K562 (cell line): ENCODE results near the gene GDF9.

Experiments used
- CBX8 ChIP-seq: fragments of 200-600 bp; sonication (generic); IDR thresholded peaks from 2 replicates; pipeline ENCODE4 v1.6.1; 2012; ENCODE audit warnings: borderline replicate concordance, mixed run types, low read depth, mild to moderate bottlenecking, moderate library complexity, mixed read lengths, low read length, control low read depth, inconsistent platforms; ENCODE audit not compliant: poor library complexity, severe bottlenecking; ENCODE audit errors: extremely low read depth
- CTCF ChIP-seq, 3 experiments: IDR thresholded peaks in 2 of 3; conservative IDR thresholded peaks in 1 of 3; 2 replicates each; pipeline ENCODE4 v1.5.1; 2011 to 2012; ENCODE audit warnings: low read length in 3 of 3, mild to moderate bottlenecking in 3 of 3, control low read depth in 2 of 3, improper control_type of control experiment in 1 of 3, inconsistent platforms in 1 of 3, low read depth in 1 of 3, mixed read lengths in 1 of 3, moderate library complexity in 1 of 3; ENCODE audit not compliant: insufficient read depth in 2 of 3
- E2F4 ChIP-seq: sonication (generic); formaldehyde crosslinking; IDR thresholded peaks from 2 replicates; pipeline ENCODE4 v1.8.0; 2022; ENCODE audit warnings: mild to moderate bottlenecking, low read depth, missing genetic modification reagents
- ELF4 ChIP-seq: fragments of 450-650 bp; formaldehyde crosslinking; IDR thresholded peaks from 2 replicates; pipeline ENCODE4 v1.4.0; 2022; ENCODE audit warnings: missing genetic modification characterization
- EP300 ChIP-seq: IDR thresholded peaks from 2 replicates; pipeline ENCODE4 v1.6.1; 2012; ENCODE audit warnings: low read length, improper control_type of control experiment
- FOXM1 ChIP-seq, 2 experiments: fragments of 450-650 bp in 1 of 2; sonication (generic) in 1 of 2; formaldehyde crosslinking in 1 of 2; IDR thresholded peaks; 2 replicates each; pipeline versions ENCODE4 v1.6.1 to v1.9.0; 2017 to 2022; ENCODE audit warnings: low read depth in 2 of 2, mild to moderate bottlenecking in 2 of 2, missing genetic modification reagents in 1 of 2, moderate library complexity in 1 of 2
- GABPA ChIP-seq: fragments of 200-800 bp; sonication (Bioruptor generic); conservative IDR thresholded peaks from 2 replicates; pipeline ENCODE4 v1.6.1; 2016; ENCODE audit warnings: low read depth, missing genetic modification characterization, missing compliant biosample characterization
- HNRNPUL1 ChIP-seq: fragments of 200-400 bp; formaldehyde crosslinking; IDR thresholded peaks from 2 replicates; pipeline ENCODE4 v1.6.1; 2017; ENCODE audit warnings: low read length
- LARP7 ChIP-seq: fragments of 450-650 bp; IDR thresholded peaks from 2 replicates; pipeline ENCODE4 v1.6.1; 2016
- LCOR ChIP-seq: sonication (generic); formaldehyde crosslinking; IDR thresholded peaks from 2 replicates; pipeline ENCODE4 v1.8.0; 2022; ENCODE audit warnings: mild to moderate bottlenecking, missing genetic modification reagents
- MLX ChIP-seq, 2 experiments: fragments of 450-650 bp in 1 of 2; sonication (generic) in 1 of 2; formaldehyde crosslinking; conservative IDR thresholded peaks; 2 replicates each; pipeline versions ENCODE4 v1.4.0 to v1.8.1; 2020 to 2022; ENCODE audit warnings: mild to moderate bottlenecking in 1 of 2, missing genetic modification reagents in 1 of 2
- NRF1 ChIP-seq, 2 experiments: fragments of 450-650 bp; IDR thresholded peaks in 1 of 2; conservative IDR thresholded peaks in 1 of 2; 2 replicates each; pipeline ENCODE4 v1.6.1; 2014; ENCODE audit warnings: mild to moderate bottlenecking in 2 of 2
- REST ChIP-seq, 2 experiments: fragments of 450-650 bp; formaldehyde crosslinking in 1 of 2; IDR thresholded peaks; 2 replicates each; pipeline versions ENCODE4 v1.4.0 to v1.6.1; 2014 to 2020; ENCODE audit warnings: mild to moderate bottlenecking in 2 of 2, borderline replicate concordance in 1 of 2, low read depth in 1 of 2
- TCF7L2 ChIP-seq: fragments of 150-350 bp; IDR thresholded peaks from 2 replicates; pipeline ENCODE4 v1.6.1; 2016; ENCODE audit warnings: low read depth, mild to moderate bottlenecking, low read length, moderate library complexity

- TF ChIP-seq MLX (CRISPR knock-in tag; conservative IDR thresholded peaks at IDR 0.05), result no peak
- TF ChIP-seq CBX8, result no peak
- TF ChIP-seq LARP7, result no peak
- no peak for TF ChIP-seq GABPA (tag)
- TF ChIP-seq TCF7L2, result no peak
- no peak for TF ChIP-seq E2F4 (CRISPR knock-in tag)
- TF ChIP-seq FOXM1 (IDR thresholded peaks at IDR 0.05; ENCODE audit: low read depth), result no peak
- no peak for TF ChIP-seq FOXM1 (CRISPR knock-in tag; IDR thresholded peaks at IDR 0.05; ENCODE audit: low read depth)
- no peak for TF ChIP-seq CTCF (IDR thresholded peaks at IDR 0.05 in 2 of 3, conservative IDR thresholded peaks at IDR 0.05 in 1 of 3; ENCODE audit: insufficient read depth in 2 of 3, low read depth in 1 of 3, low read length in 3 of 3)
- no peak for TF ChIP-seq EP300
- TF ChIP-seq NRF1 (conservative IDR thresholded peaks at IDR 0.05 in 1 of 2, IDR thresholded peaks at IDR 0.05 in 1 of 2), result no peak
- no peak for TF ChIP-seq LCOR (CRISPR knock-in tag)
- TF ChIP-seq HNRNPUL1, result no peak
- TF ChIP-seq ELF4 (CRISPR knock-in tag), result no peak
- TF ChIP-seq REST (IDR thresholded peaks at IDR 0.05; ENCODE audit: borderline replicate concordance), result no peak
- TF ChIP-seq REST (CRISPR knock-in tag; IDR thresholded peaks at IDR 0.05; ENCODE audit: low read depth), result no peak
These were observed 39.7 kb upstream of the GDF9 start for GRCh38 chr5:132905938-132906337.
